Stimulated activated naive B cell treated with anti-CD40 and anti-IgM and Interleukin-4, amounts not matched to agents 10 μg/mL and 1 μg/mL and 100 μg/mL, for 72 hours (primary cell): ENCODE measurements around the gene PTPRN2.
"Not testable (repeated sequence)": the region's sequence is repeated elsewhere in the genome, so short reads cannot be mapped to it uniquely, and the experiment has no call there.

ENCODE experiments used
- ATAC-seq, 2 donors: fragments of 150-1000 bp; cut with Tn5 transposase; replicated peaks; 2 replicates each; pipeline ENCODE4 v1.10.0; 2021; ENCODE audit warnings: moderate library complexity in 1 of 2
- DNase-seq: peaks from one replicate; pipeline ENCODE4 v3.0.0; 2021
- H3K27ac Mint-ChIP-seq: one replicate; pipeline ENCODE4 v1.8.0; 2022; ENCODE audit warnings: mild to moderate bottlenecking, mixed read lengths
- H3K27me3 Mint-ChIP-seq, 2 donors: one replicate each; pipeline ENCODE4 v1.8.0; 2022; ENCODE audit warnings: mixed read lengths in 2 of 2
- H3K36me3 Mint-ChIP-seq, 2 donors: one replicate each; pipeline ENCODE4 v1.8.0; 2022; ENCODE audit warnings: mixed read lengths in 2 of 2, mild to moderate bottlenecking in 1 of 2
- H3K4me1 Mint-ChIP-seq, 2 donors: one replicate each; pipeline ENCODE4 v1.8.0; 2022; ENCODE audit warnings: mixed read lengths in 2 of 2, mild to moderate bottlenecking in 1 of 2
- H3K4me3 Mint-ChIP-seq, 2 donors: one replicate each; pipeline ENCODE4 v1.8.0; 2022; ENCODE audit warnings: mild to moderate bottlenecking in 2 of 2, mixed read lengths in 2 of 2, moderate library complexity in 1 of 2
- H3K9me3 Mint-ChIP-seq, 2 donors: one replicate each; pipeline ENCODE4 v1.8.0; 2022; ENCODE audit warnings: mixed read lengths in 2 of 2, mild to moderate bottlenecking in 1 of 2

The PTPRN2 gene

DNA sequence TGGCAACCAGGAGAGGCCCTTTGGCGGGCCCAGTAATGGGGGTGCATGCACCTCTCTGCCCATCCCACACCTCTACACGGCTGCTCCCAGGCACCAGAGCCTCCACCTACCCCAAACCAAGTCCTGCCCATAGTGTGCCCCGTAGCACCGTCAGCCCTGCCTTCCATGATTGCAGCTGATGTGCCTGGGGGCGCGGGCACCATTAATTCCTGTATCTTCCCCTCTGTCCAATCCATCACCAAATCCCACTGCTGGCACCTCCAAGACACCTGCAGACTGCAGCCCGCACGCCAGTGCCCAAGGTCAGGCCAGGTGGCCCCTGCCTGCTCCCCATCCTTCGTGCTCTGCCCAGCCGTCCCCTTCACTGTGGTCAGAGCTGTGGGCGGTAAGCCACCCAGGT is 533.0 kb downstream of the PTPRN2 start:
- DNase-seq (no peak), ATAC-seq (no peak)
- no peaks in the 10 kb centered on the region for H3K36me3 Mint-ChIP-seq
- H3K27me3 Mint-ChIP-seq, result no peaks in the 10 kb centered on the region
- H3K4me1 Mint-ChIP-seq, result no peaks in the 10 kb centered on the region
- H3K9me3 Mint-ChIP-seq, result peaks cover 0 to 2% of the 10 kb centered on the region in 2 donors
- no peak overlapping the region for H3K27ac Mint-ChIP-seq
- no peak overlapping the region for H3K4me3 Mint-ChIP-seq

DNA sequence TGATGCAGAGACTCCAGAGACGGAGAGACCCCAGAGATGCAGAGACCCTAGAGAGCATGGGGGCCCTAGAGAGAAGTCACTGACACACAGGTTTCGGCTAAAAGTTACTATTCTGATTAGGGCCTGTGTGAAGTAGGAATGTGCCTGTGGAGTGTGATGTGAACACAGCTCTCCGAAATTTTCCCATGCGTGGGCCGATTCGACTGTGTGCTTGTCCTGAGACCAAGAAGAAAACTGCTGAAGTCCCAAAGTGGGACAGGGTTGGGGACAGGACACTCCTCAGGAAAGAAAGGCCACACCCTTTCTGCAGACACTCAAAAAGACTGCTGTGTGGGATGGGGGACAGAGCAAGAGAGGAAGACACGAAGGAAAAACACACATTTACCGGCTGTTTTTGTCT is 533.5 kb downstream of the PTPRN2 start:
- no peak overlapping the region for H3K27ac Mint-ChIP-seq
- no peaks in the 10 kb centered on the region for H3K4me1 Mint-ChIP-seq
- peaks cover 0 to 2% of the 10 kb centered on the region in 2 donors for H3K9me3 Mint-ChIP-seq
- no peak overlapping the region for H3K4me3 Mint-ChIP-seq
- no peak for ATAC-seq
- no peaks in the 10 kb centered on the region for H3K36me3 Mint-ChIP-seq
- DNase-seq, result no peak
- no peaks in the 10 kb centered on the region for H3K27me3 Mint-ChIP-seq

DNA sequence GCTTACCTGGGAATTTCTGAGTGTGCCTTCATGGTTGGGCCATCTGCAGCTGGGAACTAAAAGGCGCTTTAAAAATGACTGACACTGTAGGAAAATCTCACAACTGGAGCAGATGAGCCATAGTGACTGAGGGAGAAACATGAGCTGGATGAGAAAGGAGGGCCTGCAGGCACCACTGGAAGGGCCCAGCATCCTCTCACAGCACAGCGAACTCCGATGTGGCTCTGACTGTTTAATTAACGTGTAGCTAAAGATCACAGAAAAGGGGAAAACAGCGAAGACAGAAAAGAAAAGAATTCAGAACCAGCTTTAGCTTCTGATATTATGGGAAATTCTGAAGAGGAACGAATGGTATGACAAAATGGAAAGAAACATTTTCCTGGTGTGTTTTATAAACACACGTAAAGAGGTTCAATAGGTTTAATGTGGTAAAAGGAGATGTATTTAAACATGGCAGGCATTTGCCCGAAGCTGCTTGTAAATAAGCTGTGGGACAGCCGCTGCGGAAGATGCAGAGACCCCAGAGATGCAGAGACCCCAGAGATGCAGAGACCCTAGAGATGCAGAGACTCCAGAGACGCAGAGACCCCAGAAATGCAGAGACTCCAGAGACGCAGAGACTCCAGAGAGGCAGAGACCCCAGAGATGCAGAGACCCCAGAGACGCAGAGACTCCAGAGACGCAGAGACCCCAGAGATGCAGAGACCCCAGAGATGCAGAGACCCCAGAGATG is 534.3 kb downstream of the PTPRN2 start:
- Mint-ChIP-seq H3K4me1 (no peaks in the 10 kb centered on the region), H3K27me3 (no peaks in the 10 kb centered on the region), H3K36me3 (no peaks in the 10 kb centered on the region), H3K9me3 (peaks cover 0 to 2% of the 10 kb centered on the region in 2 donors), H3K27ac (no peak overlapping the region), H3K4me3 (no peak overlapping the region)
- no peak for DNase-seq
- ATAC-seq, result no peak

DNA sequence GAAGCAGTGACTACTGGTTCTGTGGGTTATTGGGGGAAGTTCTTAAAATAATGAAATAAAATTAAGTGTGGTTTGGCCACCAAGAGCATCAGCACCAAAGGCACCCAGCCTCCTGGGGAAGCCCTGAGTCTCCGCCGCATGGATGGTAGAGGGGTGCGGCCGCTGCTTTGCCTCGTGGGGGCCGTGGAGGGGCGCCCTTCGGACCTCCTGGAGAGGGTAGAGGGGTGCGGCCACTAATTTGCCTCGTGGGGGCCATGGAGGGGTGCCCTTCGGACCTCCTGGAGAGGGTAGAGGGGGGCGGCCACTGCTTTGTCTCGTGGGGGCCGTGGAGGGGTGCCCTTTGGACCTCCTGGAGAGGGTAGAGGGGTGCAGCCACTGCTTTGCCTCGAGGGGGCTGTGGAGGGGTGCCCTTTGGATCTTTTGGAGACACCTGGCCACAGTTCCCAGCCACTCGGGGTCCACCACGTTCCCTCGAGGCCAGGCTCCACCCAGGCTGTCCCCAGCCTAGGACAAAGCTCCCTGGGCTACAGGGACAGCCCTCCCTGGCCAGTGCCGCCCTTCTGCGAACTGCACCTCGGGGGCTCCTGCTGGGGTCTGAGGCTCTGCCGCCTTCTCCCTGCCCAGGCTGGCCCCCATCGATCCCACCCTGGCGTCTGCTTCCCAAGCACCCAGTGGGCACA is 535.1 kb downstream of the PTPRN2 start:
- no peak for ATAC-seq
- Mint-ChIP-seq H3K4me3 (no peak overlapping the region), H3K4me1 (no peaks in the 10 kb centered on the region), H3K27me3 (no peaks in the 10 kb centered on the region), H3K9me3 (peaks cover 0 to 2% of the 10 kb centered on the region in 2 donors), H3K36me3 (no peaks in the 10 kb centered on the region), H3K27ac (no peak overlapping the region)
- no peak for DNase-seq

DNA sequence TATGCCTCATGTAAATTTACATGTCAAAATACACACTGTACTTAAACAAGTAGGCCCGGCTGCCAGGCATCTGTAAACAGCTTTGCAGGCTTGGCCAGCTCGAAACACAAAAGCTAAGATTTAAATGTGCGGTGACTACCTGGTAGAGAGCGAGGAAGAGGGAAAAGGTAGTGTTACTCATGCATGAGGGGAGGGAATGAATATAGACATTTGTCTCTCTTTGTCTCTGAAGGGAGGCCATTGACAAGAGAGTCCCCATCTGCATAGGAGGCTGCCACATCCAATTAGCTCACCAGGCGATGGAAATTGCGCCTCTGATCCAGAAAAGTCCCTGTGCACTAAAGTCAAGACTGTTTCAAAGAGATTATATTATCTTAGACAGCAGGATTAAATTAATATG is 535.8 kb downstream of the PTPRN2 start:
- Mint-ChIP-seq H3K27me3 (no peaks in the 10 kb centered on the region), H3K27ac (no peak overlapping the region), H3K36me3 (no peaks in the 10 kb centered on the region), H3K4me3 (no peak overlapping the region), H3K9me3 (peaks cover 0 to 2% of the 10 kb centered on the region in 2 donors), H3K4me1 (no peaks in the 10 kb centered on the region)
- DNase-seq (no peak), ATAC-seq (no peak)

DNA sequence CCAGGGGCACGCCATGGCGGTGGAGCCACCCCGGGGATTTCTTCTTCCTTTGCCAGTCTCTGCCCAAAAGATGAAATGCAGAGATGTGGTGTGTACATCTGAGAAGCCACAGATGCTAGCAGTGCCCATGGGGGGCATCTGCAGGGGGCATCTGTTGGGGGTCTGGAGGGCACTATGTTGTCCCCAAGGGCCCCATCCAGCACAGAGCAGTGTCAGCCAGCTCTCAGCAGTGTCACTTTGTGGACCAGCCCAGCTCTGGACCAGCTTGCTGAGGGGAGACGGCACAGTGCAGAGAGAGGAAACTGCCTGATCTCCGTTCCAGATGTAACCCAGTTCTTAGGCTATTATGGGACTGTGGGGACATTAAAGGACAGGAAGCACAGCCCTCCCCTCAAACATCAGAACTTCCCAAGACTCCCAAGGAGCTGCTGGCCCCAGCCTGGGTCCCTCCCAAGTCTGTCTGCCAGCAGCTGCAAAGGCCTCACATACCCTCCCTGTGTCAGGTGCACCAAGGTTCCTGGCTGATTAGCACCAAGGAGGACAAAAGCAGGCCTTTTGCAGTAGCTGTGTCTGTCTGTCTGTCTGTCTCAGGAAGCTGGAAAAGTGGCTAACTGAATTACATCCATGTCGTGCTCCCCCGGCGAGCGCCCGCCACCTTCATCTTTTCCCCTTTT is 536.5 kb downstream of the PTPRN2 start:
- DNase-seq (no peak), ATAC-seq (no peak)
- H3K27ac Mint-ChIP-seq, result no peak overlapping the region
- no peaks in the 10 kb centered on the region for H3K36me3 Mint-ChIP-seq
- peaks cover 0 to 2% of the 10 kb centered on the region in 2 donors for H3K9me3 Mint-ChIP-seq
- H3K4me1 Mint-ChIP-seq, result no peaks in the 10 kb centered on the region
- H3K4me3 Mint-ChIP-seq, result no peak overlapping the region
- H3K27me3 Mint-ChIP-seq, result no peaks in the 10 kb centered on the region

DNA sequence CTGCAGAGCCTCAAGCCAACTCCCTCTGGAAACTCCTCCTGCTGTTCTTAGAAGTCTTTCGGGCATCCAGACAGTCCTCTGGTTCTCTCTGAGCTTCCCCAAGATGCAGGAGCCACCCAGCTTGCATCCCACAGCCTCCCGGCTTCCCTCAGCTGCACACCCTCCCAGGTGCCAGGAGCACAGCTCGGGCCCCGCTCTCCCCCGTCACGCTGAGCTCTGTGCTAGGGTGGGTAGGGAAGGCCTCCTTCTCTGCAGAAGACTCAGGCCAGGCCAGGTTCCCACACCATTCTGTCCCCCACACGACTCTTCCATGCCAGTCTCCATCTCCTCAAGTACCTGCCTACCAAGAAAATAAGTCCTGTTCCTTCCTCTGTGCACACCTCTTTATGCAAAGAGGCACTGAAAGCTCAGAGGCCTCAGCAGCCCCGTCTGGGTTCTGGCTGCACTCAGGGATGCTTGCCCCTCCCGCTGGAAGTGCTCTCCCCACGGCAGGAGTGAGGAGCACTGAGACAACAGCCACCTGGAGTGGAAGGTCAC is 537.1 kb downstream of the PTPRN2 start:
- H3K4me1 Mint-ChIP-seq, result no peaks in the 10 kb centered on the region
- H3K27ac Mint-ChIP-seq, result no peak overlapping the region
- no peak overlapping the region for H3K4me3 Mint-ChIP-seq
- peaks cover 0 to under 1% of the 10 kb centered on the region in 2 donors for H3K9me3 Mint-ChIP-seq
- no peak for DNase-seq
- no peaks in the 10 kb centered on the region for H3K36me3 Mint-ChIP-seq
- ATAC-seq, result no peak
- no peaks in the 10 kb centered on the region for H3K27me3 Mint-ChIP-seq

DNA sequence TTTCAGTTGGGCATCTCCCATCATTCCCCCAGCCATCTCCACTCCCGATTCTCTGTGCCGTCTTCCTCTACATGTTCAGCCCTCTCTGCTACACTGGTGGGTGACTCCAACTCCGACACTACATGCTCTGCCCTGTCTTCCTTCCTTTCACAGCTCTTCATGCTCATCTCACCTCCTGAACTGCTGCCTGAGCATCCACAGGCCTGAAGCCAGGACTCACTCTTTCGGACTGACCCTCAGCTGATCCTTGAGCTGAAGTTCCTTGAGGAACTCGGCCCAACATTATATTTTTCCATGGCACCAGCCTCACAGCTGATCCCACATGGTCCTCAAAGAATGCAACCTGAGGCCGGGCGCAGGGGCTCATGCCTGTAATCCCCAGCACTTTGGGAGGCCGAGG is 538.4 kb downstream of the PTPRN2 start:
- Mint-ChIP-seq H3K27ac (no peak overlapping the region), H3K36me3 (no peaks in the 10 kb centered on the region), H3K27me3 (no peaks in the 10 kb centered on the region), H3K4me3 (no peak overlapping the region), H3K4me1 (no peaks in the 10 kb centered on the region), H3K9me3 (no peaks in the 10 kb centered on the region)
- DNase-seq (no peak), ATAC-seq (no peak)

DNA sequence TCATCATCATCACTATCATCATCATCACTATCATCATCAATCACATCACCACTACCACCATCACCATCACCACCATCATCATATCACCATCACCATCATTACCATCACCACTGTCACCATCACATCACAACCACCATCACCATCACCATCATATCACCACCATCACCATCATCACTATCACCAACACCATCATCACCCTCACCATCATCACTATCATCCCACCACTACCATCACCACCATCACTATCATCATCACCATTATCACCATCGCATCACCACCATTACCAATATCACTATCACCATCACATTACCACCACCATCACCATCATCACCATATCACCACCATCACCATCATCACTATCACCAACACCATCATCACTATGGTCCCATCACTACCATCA is 539.1 kb downstream of the PTPRN2 start:
- H3K9me3 Mint-ChIP-seq, result no peaks in the 10 kb centered on the region
- H3K36me3 Mint-ChIP-seq, result no peaks in the 10 kb centered on the region
- no peak overlapping the region for H3K27ac Mint-ChIP-seq
- H3K4me3 Mint-ChIP-seq, result no peak overlapping the region
- ATAC-seq (no peak), DNase-seq (no peak)
- no peaks in the 10 kb centered on the region for H3K27me3 Mint-ChIP-seq
- H3K4me1 Mint-ChIP-seq, result no peaks in the 10 kb centered on the region

DNA sequence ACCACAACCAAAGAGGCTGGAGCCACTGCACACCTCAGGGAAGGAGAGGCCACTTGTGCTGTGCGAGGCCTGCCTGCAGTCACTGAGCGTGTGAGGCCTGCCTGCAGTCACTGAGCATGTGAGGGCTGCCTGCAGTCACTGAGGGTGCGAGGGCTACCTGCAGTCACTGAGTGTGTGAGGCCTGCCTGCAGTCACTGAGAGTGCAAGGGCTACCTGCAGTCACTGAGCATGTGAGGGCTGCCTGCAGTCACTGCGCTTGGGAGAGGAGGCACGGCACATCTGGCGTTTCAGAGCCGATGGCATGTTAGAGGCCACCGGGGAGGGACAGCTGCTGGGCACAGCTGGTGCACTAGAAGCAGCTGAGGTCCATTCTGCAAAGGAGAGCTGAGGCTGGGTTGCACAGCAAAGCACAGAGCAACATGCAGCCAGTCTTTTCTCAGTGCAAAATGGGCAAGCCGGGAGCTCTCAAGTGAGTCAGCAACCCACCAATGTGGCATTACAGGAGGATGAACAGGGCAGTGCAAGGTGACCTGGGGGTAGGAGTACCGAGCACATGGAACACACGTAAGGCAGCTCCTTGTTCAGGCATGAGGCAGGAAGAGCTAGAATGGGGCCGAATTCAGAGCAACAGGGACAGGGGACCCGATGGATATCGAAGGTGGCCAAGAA is 540.1 kb downstream of the PTPRN2 start:
- ATAC-seq (no peak), DNase-seq (no peak)
- H3K4me3 Mint-ChIP-seq, result no peak overlapping the region
- no peaks in the 10 kb centered on the region for H3K36me3 Mint-ChIP-seq
- no peaks in the 10 kb centered on the region for H3K9me3 Mint-ChIP-seq
- no peak overlapping the region for H3K27ac Mint-ChIP-seq
- no peaks in the 10 kb centered on the region for H3K27me3 Mint-ChIP-seq
- H3K4me1 Mint-ChIP-seq, result no peaks in the 10 kb centered on the region

DNA sequence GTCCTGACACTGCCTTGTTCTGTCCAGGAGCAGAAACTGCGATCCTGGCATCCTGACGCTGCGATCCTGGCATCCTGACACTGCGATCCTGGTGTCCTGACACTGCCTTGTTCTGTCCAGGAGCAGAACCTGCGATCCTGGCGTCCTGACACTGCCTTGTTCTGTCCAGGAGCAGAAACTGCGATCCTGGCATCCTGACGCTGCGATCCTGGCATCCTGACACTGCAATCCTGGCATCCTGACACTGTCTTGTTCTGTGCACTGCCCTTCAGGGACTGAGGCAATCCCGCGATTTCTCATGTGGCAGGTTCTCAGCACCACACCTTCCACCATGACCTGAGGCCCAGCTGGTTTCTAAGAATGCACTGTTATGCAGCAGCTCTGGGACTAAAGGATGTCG is 541.4 kb downstream of the PTPRN2 start:
- ATAC-seq, H3K9me3 Mint-ChIP-seq, H3K27ac Mint-ChIP-seq, H3K36me3 Mint-ChIP-seq, H3K27me3 Mint-ChIP-seq, DNase-seq, H3K4me3 Mint-ChIP-seq, H3K4me1 Mint-ChIP-seq: not testable (repeated sequence)

DNA sequence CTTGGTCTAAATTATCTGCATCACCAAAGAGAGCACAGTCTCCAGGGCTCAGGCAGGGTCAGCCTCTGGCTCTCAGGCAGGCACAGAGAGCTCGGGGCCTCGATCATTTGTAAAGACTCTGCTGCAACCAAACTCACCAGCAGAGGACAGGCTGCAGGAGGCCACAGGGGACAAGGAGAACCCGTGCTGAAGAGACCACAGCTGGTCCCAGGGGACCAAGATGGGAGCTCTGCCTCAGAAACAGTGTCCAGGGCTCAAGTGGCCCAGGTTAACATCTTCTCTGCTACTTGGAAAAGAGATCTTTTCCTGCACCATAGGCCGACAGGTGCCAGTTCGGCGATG is 543.2 kb downstream of the PTPRN2 start:
- Mint-ChIP-seq H3K4me1 (no peaks in the 10 kb centered on the region), H3K27ac (no peak overlapping the region), H3K9me3 (peaks cover 8 to 11% of the 10 kb centered on the region in 2 donors), H3K4me3 (no peak overlapping the region), H3K27me3 (no peaks in the 10 kb centered on the region), H3K36me3 (peaks cover 0 to 3% of the 10 kb centered on the region in 2 donors)
- DNase-seq (no peak), ATAC-seq (no peak)

DNA sequence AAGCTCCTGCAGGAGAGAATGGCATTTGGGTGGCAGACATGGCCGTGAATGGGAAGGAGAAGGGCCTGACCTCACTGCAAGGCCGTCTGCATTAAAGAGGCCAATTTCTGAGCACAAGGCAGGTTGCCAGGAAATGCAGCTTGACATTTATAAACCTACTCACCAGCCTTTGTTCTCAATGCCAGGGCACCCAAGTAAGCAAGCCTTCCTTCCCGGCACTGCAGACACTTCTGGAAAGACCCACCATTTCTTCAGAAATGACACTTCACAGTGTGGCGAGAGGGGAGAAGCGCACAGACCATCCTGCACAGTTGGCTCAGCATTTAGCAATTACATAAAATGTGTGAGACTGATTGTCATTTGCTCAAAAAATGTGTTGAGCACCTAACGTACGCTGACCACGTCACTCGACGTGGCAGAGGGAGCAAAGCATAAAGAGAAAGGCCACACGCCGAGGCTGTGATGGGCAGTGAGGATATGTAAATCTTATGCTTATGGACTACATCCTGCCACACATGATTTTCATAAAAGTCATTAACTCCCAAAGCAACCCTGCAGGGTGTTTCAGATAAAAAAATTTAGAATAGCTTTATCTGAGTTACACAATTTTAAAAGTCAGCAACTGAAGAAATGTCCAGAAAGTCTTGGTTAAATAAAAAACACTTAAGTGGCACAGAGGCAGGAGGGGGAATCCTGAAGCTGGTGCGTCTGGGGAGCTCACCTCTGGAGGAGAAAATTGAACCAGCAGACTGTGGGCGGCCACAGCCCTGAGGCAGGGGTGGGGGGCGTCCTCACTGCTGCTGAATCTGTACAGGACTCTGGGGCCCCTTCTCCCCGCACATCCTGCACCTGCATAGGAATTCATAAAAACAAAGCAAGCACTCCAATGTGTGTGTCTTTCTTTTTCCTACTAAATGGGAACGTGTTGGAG is 543.8 kb downstream of the PTPRN2 start:
- peaks cover 10 to 15% of the 10 kb centered on the region in 2 donors for H3K9me3 Mint-ChIP-seq
- H3K27me3 Mint-ChIP-seq, result no peaks in the 10 kb centered on the region
- H3K36me3 Mint-ChIP-seq, result peaks cover 0 to 3% of the 10 kb centered on the region in 2 donors
- ATAC-seq (no peak), DNase-seq (no peak)
- no peak overlapping the region for H3K4me3 Mint-ChIP-seq
- no peak overlapping the region for H3K27ac Mint-ChIP-seq
- H3K4me1 Mint-ChIP-seq, result no peaks in the 10 kb centered on the region
